GM23338 (cell line): Measurements from ENCODE around the gene MARK3. TPM values are rescaled to one million over a fixed set of nuclear protein-coding genes. Genes with fewer than 3 reads are reported as not detected.

Source experiments
- ATAC-seq: fragments of 200-7000 bp; cut with Tn5 transposase; 3 replicates; pipeline ENCODE4 v1.9.1; 2020
- DNase-seq: peaks from one replicate; pipeline ENCODE4 v3.0.0-alpha.2; 2015; ENCODE audit warnings: low spot score
- H2AFZ ChIP-seq: fragments of 200-600 bp; sonication (generic); 2 replicates; pipeline ENCODE4 v1.8.0; 2016; ENCODE audit warnings: antibody characterized with exemption, mild to moderate bottlenecking, moderate library complexity
- H3F3A ChIP-seq: fragments of 200-600 bp; sonication (generic); replicated peaks from 2 replicates; pipeline ENCODE4 v1.8.0; 2017; ENCODE audit warnings: antibody characterized with exemption, mixed run types, low read depth
- H3K27ac ChIP-seq: fragments of 200-600 bp; sonication (generic); 2 replicates; pipeline ENCODE4 v1.6.1; 2016; ENCODE audit warnings: low read depth
- H3K27me3 ChIP-seq: fragments of 200-600 bp; sonication (generic); 2 replicates; pipeline ENCODE4 v1.8.0; 2016; ENCODE audit warnings: mild to moderate bottlenecking, mixed run types, moderate library complexity; ENCODE audit not compliant: insufficient read depth
- H3K36me3 ChIP-seq: fragments of 200-600 bp; sonication (generic); 2 replicates; pipeline ENCODE4 v1.8.0; 2016; ENCODE audit warnings: mild to moderate bottlenecking; ENCODE audit not compliant: insufficient read depth
- H3K4me1 ChIP-seq: fragments of 200-600 bp; sonication (generic); 2 replicates; pipeline ENCODE4 v1.8.0; 2016; ENCODE audit warnings: mild to moderate bottlenecking, moderate library complexity; ENCODE audit not compliant: insufficient read depth
- H3K4me2 ChIP-seq: fragments of 200-600 bp; sonication (generic); 2 replicates; pipeline ENCODE4 v1.7.1; 2017; ENCODE audit warnings: mixed run types
- H3K4me3 ChIP-seq: fragments of 200-600 bp; sonication (generic); 2 replicates; pipeline ENCODE4 v1.6.1; 2016; ENCODE audit warnings: mixed run types
- H3K79me2 ChIP-seq: fragments of 200-600 bp; sonication (generic); replicated peaks from 2 replicates; pipeline ENCODE4 v1.8.0; 2017; ENCODE audit warnings: mild to moderate bottlenecking; ENCODE audit not compliant: insufficient read depth
- H3K9me2 ChIP-seq: fragments of 200-600 bp; sonication (generic); 2 replicates; pipeline ENCODE4 v1.8.0; 2017; ENCODE audit not compliant: insufficient read depth
- H4K20me1 ChIP-seq: fragments of 200-600 bp; sonication (generic); replicated peaks from 2 replicates; pipeline ENCODE4 v1.8.0; 2017; ENCODE audit warnings: mild to moderate bottlenecking; ENCODE audit not compliant: insufficient read depth
- H3K27ac Mint-ChIP-seq: 2 replicates; pipeline ENCODE4 v1.8.0; 2020; ENCODE audit warnings: inconsistent platforms, mild to moderate bottlenecking, moderate library complexity, mixed read lengths
- H3K27me3 Mint-ChIP-seq: 3 replicates; pipeline ENCODE4 v1.8.0; 2022; ENCODE audit warnings: low read depth, mild to moderate bottlenecking, moderate library complexity, mixed read lengths, inconsistent platforms; ENCODE audit not compliant: insufficient read depth, poor library complexity
- H3K36me3 Mint-ChIP-seq: 3 replicates; pipeline ENCODE4 v1.8.0; 2021; ENCODE audit warnings: low read depth, mild to moderate bottlenecking, inconsistent platforms, moderate library complexity, mixed read lengths
- H3K4me1 Mint-ChIP-seq: 3 replicates; pipeline ENCODE4 v1.8.0; 2020; ENCODE audit warnings: mild to moderate bottlenecking, inconsistent platforms, mixed read lengths
- H3K4me3 Mint-ChIP-seq: 3 replicates; pipeline ENCODE4 v1.8.0; 2021; ENCODE audit warnings: moderate library complexity, mild to moderate bottlenecking, inconsistent platforms, mixed read lengths
- H3K9me3 Mint-ChIP-seq: 3 replicates; pipeline ENCODE4 v1.8.0; 2020; ENCODE audit warnings: moderate library complexity, mild to moderate bottlenecking, inconsistent platforms, mixed read lengths
- CREB1 ChIP-seq: fragments of 250-450 bp; sonication (Bioruptor Pico); IDR thresholded peaks from 2 replicates; pipeline ENCODE4 v1.5.0; 2020; ENCODE audit warnings: low read depth, mild to moderate bottlenecking, moderate library complexity
- CTCF ChIP-seq, 2 experiments: fragments of 200-600 bp in 1 of 2; sonication (generic) in 1 of 2; conservative IDR thresholded peaks; 2 replicates each; pipeline versions ENCODE4 v1.5.1 to v1.6.1; 2016 to 2017; ENCODE audit warnings: antibody characterized with exemption in 2 of 2, low read depth in 2 of 2, mild to moderate bottlenecking in 2 of 2, moderate library complexity in 1 of 2
- EZH2 ChIP-seq: fragments of 200-600 bp; sonication (generic); IDR thresholded peaks from one replicate; pipeline ENCODE4 v1.8.0; 2017; ENCODE audit warnings: antibody characterized with exemption, mild to moderate bottlenecking, low read depth; ENCODE audit not compliant: unreplicated experiment
- EZH2phosphoT487 ChIP-seq: fragments of 200-600 bp; sonication (generic); IDR thresholded peaks from one replicate; pipeline ENCODE4 v1.8.1; 2018; ENCODE audit warnings: antibody characterized with exemption; ENCODE audit not compliant: unreplicated experiment
- NANOG ChIP-seq: IDR thresholded peaks from 2 replicates; pipeline ENCODE4 v1.6.1; 2016; ENCODE audit warnings: antibody characterized with exemption, borderline replicate concordance
- POLR2AphosphoS5 ChIP-seq: IDR thresholded peaks from 2 replicates; pipeline ENCODE4 v1.6.1; 2016; ENCODE audit warnings: antibody characterized with exemption, low read depth
- REST ChIP-seq: IDR thresholded peaks from one replicate; pipeline ENCODE4 v1.6.1; 2018; ENCODE audit warnings: antibody characterized with exemption; ENCODE audit not compliant: unreplicated experiment
- polyA plus RNA-seq: library from polyadenylated mRNA; unstranded; fragments of >200 nt; fragmentation: Nextera tagmentation; extraction: Ambion mirVana; gene quantifications from 2 replicates; pipeline ENCODE4 v1.2.1, GENCODE V29; 2016
- total RNA-seq: library from RNA; depleted of rRNA; stranded (reverse); fragments of >200 nt; shearing (Covaris generic); gene quantifications from 2 replicates; pipeline ENCODE4 v1.2.3, GENCODE V29; 2014

The MARK3 gene
- total and polyA plus RNA-seq, 2 experiments from 2014 or later, result 45.9 to 69.7 TPM

- Histone ChIP-seq H3K27me3 (no peaks in the 10 kb centered on the region), H3K27ac (no peak overlapping the region), H3F3A (no peaks in the 10 kb centered on the region), H3K9me2 (no peaks in the 10 kb centered on the region), H3K4me3 (no peak overlapping the region), H2AFZ (no peak overlapping the region), H3K36me3 (no peaks in the 10 kb centered on the region), H3K79me2 (no peaks in the 10 kb centered on the region), H4K20me1 (no peaks in the 10 kb centered on the region), H3K4me1 (no peaks in the 10 kb centered on the region), H3K4me2 (no peak overlapping the region)
- Mint-ChIP-seq H3K27me3 (peaks cover 10% of the 10 kb centered on the region), H3K27ac (no peak overlapping the region), H3K9me3 (no peaks in the 10 kb centered on the region; the same call in 2 of the 3 replicates), H3K36me3 (no peaks in the 10 kb centered on the region), H3K4me1 (peaks cover 12% of the 10 kb centered on the region), H3K4me3 (no peak overlapping the region)
- ATAC-seq (no peak), DNase-seq (no peak)
- TF ChIP-seq CREB1, result no peak
- no peak for TF ChIP-seq EZH2phosphoT487
- no peak for TF ChIP-seq REST
- TF ChIP-seq NANOG, result no peak
- TF ChIP-seq POLR2AphosphoS5, result no peak
These were observed 15.1 kb upstream of the MARK3 start for GRCh38 chr14:103370087-103370486.

GRCh38 chr14:103372017-103372416 lies 13.2 kb upstream of the MARK3 start:
- H3K4me3 Mint-ChIP-seq, result no peak overlapping the region
- no peak overlapping the region for H2AFZ ChIP-seq
- no peak overlapping the region for H3K27ac ChIP-seq
- TF ChIP-seq EZH2, result no peak
- no peak for TF ChIP-seq EZH2phosphoT487
- TF ChIP-seq POLR2AphosphoS5, result no peak
- TF ChIP-seq CTCF (conservative IDR thresholded peaks at IDR 0.05; ENCODE audit: low read depth in 2 of 2), result no peak
- TF ChIP-seq CREB1, result no peak
- TF ChIP-seq REST, result no peak

More at GRCh38 chr14:103372017-103372416, 13.2 kb upstream of the MARK3 start:
- ATAC-seq (no peak), DNase-seq (no peak)
- Mint-ChIP-seq H3K36me3 (no peaks in the 10 kb centered on the region), H3K9me3 (no peaks in the 10 kb centered on the region; the same call in 2 of the 3 replicates), H3K4me1 (peaks cover 12% of the 10 kb centered on the region), H3K27ac (peak overlapping the region; percentile 78), H3K27me3 (peaks cover 10% of the 10 kb centered on the region)
- no peaks in the 10 kb centered on the region for H3K36me3 ChIP-seq
- no peak overlapping the region for H3K4me2 ChIP-seq
- H3K4me1 ChIP-seq, result no peaks in the 10 kb centered on the region
- H3K79me2 ChIP-seq, result no peaks in the 10 kb centered on the region
- no peaks in the 10 kb centered on the region for H3K9me2 ChIP-seq
- H3F3A ChIP-seq, result no peaks in the 10 kb centered on the region
- no peaks in the 10 kb centered on the region for H4K20me1 ChIP-seq
- H3K4me3 ChIP-seq, result no peak overlapping the region
- no peaks in the 10 kb centered on the region for H3K27me3 ChIP-seq
